GM21423 (cell line): ENCODE data around the gene RMC1.
"Not testable (repeated sequence)": the region's sequence is repeated elsewhere in the genome, so short reads cannot be mapped to it uniquely, and the experiment has no call there.

Experiments used
- ATAC-seq: cut with Tn5 transposase; IDR thresholded peaks from one replicate; pipeline ENCODE4 v1.9.1; 2021; ENCODE audit warnings: mild to moderate bottlenecking, moderate library complexity; ENCODE audit not compliant: unreplicated experiment

The RMC1 gene

GRCh38 chr18:23503038-23503962, at the start of gene RMC1:
Gene RMC1 (plus strand): TSS chr18:23503511. CDS start chr18:23503619, 108 bp downstream.
- ATAC-seq = peak; percentile 76

- ATAC-seq = peak; percentile 2
Measured at GRCh38 chr18:23453680-23454058, 49.6 kb upstream of the RMC1 start.

- ATAC-seq = no peak
Measured at GRCh38 chr18:23456835-23457234, 46.5 kb upstream of the RMC1 start.

- no peak for ATAC-seq
Measured at GRCh38 chr18:23458830-23459529, 44.3 kb upstream of the RMC1 start.

- ATAC-seq = no peak
Measured at GRCh38 chr18:23459530-23459921, 43.8 kb upstream of the RMC1 start.

- no peak for ATAC-seq
Measured at GRCh38 chr18:23460285-23461273, 42.7 kb upstream of the RMC1 start.

GRCh38 chr18:23462876-23463275, 40.4 kb upstream of the RMC1 start:
- ATAC-seq = no peak

- ATAC-seq = no peak
Measured at GRCh38 chr18:23468753-23469459, 34.4 kb upstream of the RMC1 start.

GRCh38 chr18:23470620-23471387, 32.5 kb upstream of the RMC1 start:
- no peak for ATAC-seq

- ATAC-seq = no peak
Measured at GRCh38 chr18:23471486-23471885, 31.8 kb upstream of the RMC1 start.

GRCh38 chr18:23479829-23480505, 23.3 kb upstream of the RMC1 start:
- ATAC-seq = no peak

GRCh38 chr18:23484561-23485182, 18.6 kb upstream of the RMC1 start:
- ATAC-seq = no peak

GRCh38 chr18:23485386-23485785, 17.9 kb upstream of the RMC1 start:
- no peak for ATAC-seq

- peak; percentile 74 for ATAC-seq
Measured at GRCh38 chr18:23487738-23488570, 15.4 kb upstream of the RMC1 start.

GRCh38 chr18:23489586-23489985, 13.7 kb upstream of the RMC1 start:
- ATAC-seq = not testable (repeated sequence)

GRCh38 chr18:23493654-23494053, 9.7 kb upstream of the RMC1 start:
- no peak for ATAC-seq

GRCh38 chr18:23494992-23495391, 8.3 kb upstream of the RMC1 start:
- ATAC-seq = no peak
